ENCODE measurements around the gene GAS1. TPM values are rescaled to one million over a fixed set of nuclear protein-coding genes. Genes with fewer than 3 reads are reported as not detected.

Gene GAS1
- total RNA-seq, 1 experiment from 2014 or later = not detected

DNA sequence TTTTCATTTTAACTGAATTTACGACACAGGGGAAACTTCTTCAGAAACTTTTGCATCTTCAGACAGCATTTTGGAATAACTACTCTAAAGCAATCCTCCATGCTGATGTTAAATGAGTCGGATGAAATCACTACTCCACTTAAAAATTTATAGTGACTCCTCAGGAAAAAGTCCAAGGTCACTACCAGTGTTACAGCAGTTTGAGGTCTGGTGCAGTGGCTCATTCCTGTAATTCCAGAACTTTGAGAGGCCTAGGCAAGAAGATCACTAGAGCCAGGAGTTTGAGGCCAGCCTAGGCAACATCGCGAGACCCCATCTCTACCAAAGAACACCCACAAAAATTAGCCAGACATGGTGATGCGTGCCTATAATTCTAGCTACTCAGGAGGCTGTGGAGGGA, 5.9 kb upstream of the GAS1 start:
- no peak for DNase-seq

GRCh38 chr9:86948074-86948929, 996 bp upstream of the GAS1 start:
- Histone ChIP-seq H3K9ac (ENCODE audit: low read length) (no peak overlapping the region), H3K4me1 (ENCODE audit: insufficient read depth, low read length) (peaks cover 3% of the 10 kb centered on the region; the same call in 1 of the 2 replicates), H3K9me2 (replicated peaks; ENCODE audit: low read length) (no peaks in the 10 kb centered on the region), H3K36me3 (ENCODE audit: low read depth, low read length) (no peaks in the 10 kb centered on the region), H3K27me3 (ENCODE audit: low read length) (peaks cover 27% of the 10 kb centered on the region), H2AFZ (ENCODE audit: low read length) (peak overlapping the region; percentile 55; the same call in 1 of the 2 replicates), H3K4me2 (ENCODE audit: low read length) (peak overlapping the region; percentile 91), H3K79me2 (ENCODE audit: low read length) (no peaks in the 10 kb centered on the region), H3K4me3 (ENCODE audit: low read length) (peak overlapping the region; percentile 40), H4K20me1 (ENCODE audit: low read length) (no peaks in the 10 kb centered on the region), H3F3A (ENCODE audit: low read length, unreplicated experiment) (no peaks in the 10 kb centered on the region), H3K9me3 (ENCODE audit: low read length) (no peaks in the 10 kb centered on the region), H3K27ac (ENCODE audit: low read length) (no peak overlapping the region)
- DNase-seq (peak; percentile 65), ATAC-seq (peak; percentile 65)
- no TSS peak for BruUV-seq (replicated peaks)
- no peak for TF ChIP-seq EZH2phosphoT487 (IDR thresholded peaks at IDR 0.05; ENCODE audit: borderline replicate concordance, low read length)
- peak; percentile 60 for TF ChIP-seq CTCF (conservative IDR thresholded peaks at IDR 0.05; ENCODE audit: low read depth, low read length)
- intact Hi-C loops (cut with micrococcal nuclease) = loop anchor here (5.0 kb wide), 1 partner anchor 374 kb away; no protein-coding TSS in a partner anchor
- CTCF ChIA-PET = interaction anchor here (0.6 kb wide), 2 partner anchors 15 to 323 kb away, joined by 3 read pairs; no protein-coding TSS in a partner anchor
- POLR2A ChIA-PET (ENCODE audit: unreplicated experiment) = no interaction called here

More for the DNA sequence above, 5.9 kb upstream of the GAS1 start:
- no peaks in the 10 kb centered on the region for H3K9me3 ChIP-seq (ENCODE audit: low read length)
- CTCF ChIA-PET = no interaction called here
- no peak overlapping the region for H2AFZ ChIP-seq (ENCODE audit: low read length)
- intact Hi-C loops (cut with micrococcal nuclease) = no loop called here
- no peak overlapping the region for H3K4me3 ChIP-seq (ENCODE audit: low read length)
- 0 out of 2 replicates have a peak, but pooled peaks cover 3% of the 10 kb centered on the region for H3K4me1 ChIP-seq (ENCODE audit: insufficient read depth, low read length)
- H3F3A ChIP-seq (ENCODE audit: low read length, unreplicated experiment) = no peaks in the 10 kb centered on the region
- no peaks in the 10 kb centered on the region for H3K79me2 ChIP-seq (ENCODE audit: low read length)
- H3K9ac ChIP-seq (ENCODE audit: low read length) = no peak overlapping the region
- POLR2A ChIA-PET (ENCODE audit: unreplicated experiment) = no interaction called here
- H3K27me3 ChIP-seq (ENCODE audit: low read length) = no peaks in the 10 kb centered on the region
- no peak overlapping the region for H3K27ac ChIP-seq (ENCODE audit: low read length)
- ATAC-seq = no peak
- TF ChIP-seq CTCF (conservative IDR thresholded peaks at IDR 0.05; ENCODE audit: low read depth, low read length) (no peak), EZH2 (IDR thresholded peaks at IDR 0.05; ENCODE audit: low read length, unreplicated experiment) (no peak), EZH2phosphoT487 (IDR thresholded peaks at IDR 0.05; ENCODE audit: borderline replicate concordance, low read length) (no peak)
- H3K4me2 ChIP-seq (ENCODE audit: low read length) = no peak overlapping the region
- no peaks in the 10 kb centered on the region for H4K20me1 ChIP-seq (ENCODE audit: low read length)
- BruUV-seq (replicated peaks) = no TSS peak
- no peaks in the 10 kb centered on the region for H3K36me3 ChIP-seq (ENCODE audit: low read depth, low read length)
- H3K9me2 ChIP-seq (replicated peaks; ENCODE audit: low read length) = no peaks in the 10 kb centered on the region

Measured in PC-3 (cell line).